Measurements from ENCODE around the gene AJM1.

DNA sequence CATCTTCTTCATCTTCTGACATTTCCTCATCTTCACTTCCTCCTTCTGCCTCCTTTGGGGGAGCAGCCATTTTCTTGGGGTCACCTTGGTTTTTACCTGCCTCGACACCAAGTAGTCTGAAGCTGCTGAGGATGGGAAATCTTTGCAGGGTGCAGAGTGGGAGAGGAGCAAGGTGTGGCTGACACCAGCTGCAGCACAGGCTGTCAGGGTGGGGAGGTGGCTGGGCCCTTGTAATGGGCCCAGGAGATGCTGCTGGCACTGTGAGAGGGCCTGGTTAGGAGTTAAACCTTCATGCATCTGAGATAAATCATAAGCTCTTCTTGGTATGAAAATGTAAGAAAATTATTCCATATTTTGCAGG is 26.9 kb upstream of the AJM1 start:
- TF ChIP-seq, protein P1, sequence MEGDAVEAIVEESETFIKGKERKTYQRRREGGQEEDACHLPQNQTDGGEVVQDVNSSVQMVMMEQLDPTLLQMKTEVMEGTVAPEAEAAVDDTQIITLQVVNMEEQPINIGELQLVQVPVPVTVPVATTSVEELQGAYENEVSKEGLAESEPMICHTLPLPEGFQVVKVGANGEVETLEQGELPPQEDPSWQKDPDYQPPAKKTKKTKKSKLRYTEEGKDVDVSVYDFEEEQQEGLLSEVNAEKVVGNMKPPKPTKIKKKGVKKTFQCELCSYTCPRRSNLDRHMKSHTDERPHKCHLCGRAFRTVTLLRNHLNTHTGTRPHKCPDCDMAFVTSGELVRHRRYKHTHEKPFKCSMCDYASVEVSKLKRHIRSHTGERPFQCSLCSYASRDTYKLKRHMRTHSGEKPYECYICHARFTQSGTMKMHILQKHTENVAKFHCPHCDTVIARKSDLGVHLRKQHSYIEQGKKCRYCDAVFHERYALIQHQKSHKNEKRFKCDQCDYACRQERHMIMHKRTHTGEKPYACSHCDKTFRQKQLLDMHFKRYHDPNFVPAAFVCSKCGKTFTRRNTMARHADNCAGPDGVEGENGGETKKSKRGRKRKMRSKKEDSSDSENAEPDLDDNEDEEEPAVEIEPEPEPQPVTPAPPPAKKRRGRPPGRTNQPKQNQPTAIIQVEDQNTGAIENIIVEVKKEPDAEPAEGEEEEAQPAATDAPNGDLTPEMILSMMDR (conservative IDR thresholded peaks at IDR 0.05), result no peak
- TF ChIP-seq ZFX (IDR thresholded peaks at IDR 0.05), result no peak
